HG03095 (cell line): ENCODE measurements around the gene ANK3.

ENCODE experiments used
- ATAC-seq: cut with Tn5 transposase; IDR thresholded peaks from one replicate; pipeline ENCODE4 v1.9.1; 2021; ENCODE audit warnings: moderate library complexity; ENCODE audit not compliant: unreplicated experiment

The ANK3 gene

GRCh38 chr10:60348982-60349381 lies 40.7 kb downstream of the ANK3 start:
- no peak for ATAC-seq

- ATAC-seq, result no peak
Observed at GRCh38 chr10:60347270-60347669, 42.4 kb downstream of the ANK3 start.

- ATAC-seq, result no peak
Observed at GRCh38 chr10:60346661-60347060, 43.0 kb downstream of the ANK3 start.

- no peak for ATAC-seq
Observed at GRCh38 chr10:60343254-60343653, 46.4 kb downstream of the ANK3 start.

GRCh38 chr10:60341969-60342368 lies 47.7 kb downstream of the ANK3 start:
- no peak for ATAC-seq

GRCh38 chr10:60340973-60341372 lies 48.7 kb downstream of the ANK3 start:
- ATAC-seq, result no peak

- ATAC-seq, result no peak
Observed at GRCh38 chr10:60339757-60340156, 49.9 kb downstream of the ANK3 start.

GRCh38 chr10:60338786-60339185 lies 50.9 kb downstream of the ANK3 start:
- ATAC-seq, result no peak

- no peak for ATAC-seq
Observed at GRCh38 chr10:60338002-60338564, 51.6 kb downstream of the ANK3 start.

GRCh38 chr10:60336901-60337630 lies 52.6 kb downstream of the ANK3 start:
- no peak for ATAC-seq

- ATAC-seq, result no peak
Observed at GRCh38 chr10:60335708-60336107, 54.0 kb downstream of the ANK3 start.

GRCh38 chr10:60334991-60335390 lies 54.7 kb downstream of the ANK3 start:
- no peak for ATAC-seq

GRCh38 chr10:60332371-60332770 lies 57.3 kb downstream of the ANK3 start:
- no peak for ATAC-seq

GRCh38 chr10:60331886-60332285 lies 57.8 kb downstream of the ANK3 start:
- no peak for ATAC-seq

GRCh38 chr10:60323162-60323561 lies 66.5 kb downstream of the ANK3 start:
- ATAC-seq, result no peak

GRCh38 chr10:60320666-60321065 lies 69.0 kb downstream of the ANK3 start:
- no peak for ATAC-seq

GRCh38 chr10:60316029-60316428 lies 73.6 kb downstream of the ANK3 start:
- ATAC-seq, result no peak

- ATAC-seq, result no peak
Observed at GRCh38 chr10:60315311-60315710, 74.4 kb downstream of the ANK3 start.

GRCh38 chr10:60314069-60314940 lies 75.4 kb downstream of the ANK3 start:
- no peak for ATAC-seq

- no peak for ATAC-seq
Observed at GRCh38 chr10:60313589-60313952, 76.1 kb downstream of the ANK3 start.

GRCh38 chr10:60312818-60313588 lies 76.7 kb downstream of the ANK3 start:
- ATAC-seq, result no peak
